ENCODE data around the gene LRRC14B.

LRRC14B gene

GRCh38 chr5:176296-176823 is 14.9 kb upstream of the LRRC14B start:
- no peak for DNase-seq

- no peak for DNase-seq
Observed at GRCh38 chr5:178110-178509, 13.2 kb upstream of the LRRC14B start.

- DNase-seq, result no peak
Observed at GRCh38 chr5:179401-179800, 11.9 kb upstream of the LRRC14B start.

- DNase-seq, result no peak
Observed at GRCh38 chr5:180286-180918, 10.9 kb upstream of the LRRC14B start.

GRCh38 chr5:181160-181559 is 10.1 kb upstream of the LRRC14B start:
- no peak for DNase-seq

- no peak for DNase-seq
Observed at GRCh38 chr5:181566-181965, 9.7 kb upstream of the LRRC14B start.

- no peak for DNase-seq
Observed at GRCh38 chr5:182126-182525, 9.2 kb upstream of the LRRC14B start.

GRCh38 chr5:184471-184870 is 6.8 kb upstream of the LRRC14B start:
- no peak for DNase-seq

GRCh38 chr5:185095-186070 is 5.9 kb upstream of the LRRC14B start:
- no peak for DNase-seq

GRCh38 chr5:186091-187041 is 4.9 kb upstream of the LRRC14B start:
- no peak for DNase-seq

GRCh38 chr5:187042-187431 is 4.3 kb upstream of the LRRC14B start:
- DNase-seq, result no peak

- no peak for DNase-seq
Observed at GRCh38 chr5:187617-188451, 3.5 kb upstream of the LRRC14B start.

GRCh38 chr5:188488-189481 is 2.5 kb upstream of the LRRC14B start:
- peak; percentile 62 for DNase-seq

GRCh38 chr5:189486-189885 is 1.8 kb upstream of the LRRC14B start:
- no peak for DNase-seq

- no peak for DNase-seq
Observed at GRCh38 chr5:189976-190365, 1.3 kb upstream of the LRRC14B start.

- no peak for DNase-seq
Observed at GRCh38 chr5:190366-191035, 794 bp upstream of the LRRC14B start.

- DNase-seq, result no peak
Observed at GRCh38 chr5:191949-192690, 825 bp downstream of the LRRC14B start.

- no peak for DNase-seq
Observed at GRCh38 chr5:192691-192969, 1.3 kb downstream of the LRRC14B start.
